NB4 (cell line): ENCODE results near the gene TLNRD1.

Experiments
- DNase-seq: peaks from one replicate; pipeline ENCODE4 v3.0.0; 2010; ENCODE audit warnings: low read depth
- H3K4me3 ChIP-seq: one replicate; pipeline ENCODE4 v1.5.1; 2011; ENCODE audit warnings: mild to moderate bottlenecking, low read depth, low read length, moderate library complexity
- CTCF ChIP-seq: IDR thresholded peaks from one replicate; pipeline ENCODE4 v1.5.1; 2012; ENCODE audit warnings: low read depth, low read length
- MAX ChIP-seq: IDR thresholded peaks from 2 replicates; pipeline ENCODE4 v1.6.1; 2011; ENCODE audit warnings: low read depth, low read length
- MYC ChIP-seq: IDR thresholded peaks from 2 replicates; pipeline ENCODE4 v1.6.1; 2011; ENCODE audit warnings: low read depth, low read length
- POLR2A ChIP-seq: IDR thresholded peaks from 2 replicates; pipeline ENCODE4 v1.6.1; 2011; ENCODE audit warnings: mild to moderate bottlenecking; ENCODE audit not compliant: insufficient read length; ENCODE audit errors: extremely low read depth

The TLNRD1 gene

GRCh38 chr15:80990955-80991354 lies 9.8 kb upstream of the TLNRD1 start:
- no peak for TF ChIP-seq POLR2A
- no peak for TF ChIP-seq CTCF
- no peak for TF ChIP-seq MAX
- TF ChIP-seq MYC: no peak
- H3K4me3 ChIP-seq: no peak overlapping the region
- no peak for DNase-seq

GRCh38 chr15:80991421-80991820 lies 9.3 kb upstream of the TLNRD1 start:
- DNase-seq: peak; percentile 48
- TF ChIP-seq MYC: 0 out of 2 replicates have a peak, but pooled peaks have one; percentile 30
- TF ChIP-seq CTCF: no peak
- TF ChIP-seq MAX: peak; percentile 76
- TF ChIP-seq POLR2A: no peak
- no peak overlapping the region for H3K4me3 ChIP-seq

GRCh38 chr15:80992006-80992405 lies 8.7 kb upstream of the TLNRD1 start:
- no peak for DNase-seq
- H3K4me3 ChIP-seq: no peak overlapping the region
- TF ChIP-seq POLR2A (no peak), MYC (no peak), CTCF (no peak), MAX (no peak)

- no peak for DNase-seq
- TF ChIP-seq POLR2A (no peak), MAX (no peak), CTCF (no peak), MYC (no peak)
- H3K4me3 ChIP-seq: no peak overlapping the region
Observed at GRCh38 chr15:80992441-80992840, 8.3 kb upstream of the TLNRD1 start.

GRCh38 chr15:80996247-80996646 lies 4.5 kb upstream of the TLNRD1 start:
- TF ChIP-seq POLR2A: no peak
- peak; percentile 60 for TF ChIP-seq CTCF
- peak; percentile 42 for TF ChIP-seq MAX
- no peak for TF ChIP-seq MYC
- H3K4me3 ChIP-seq: no peak overlapping the region
- DNase-seq: peak; percentile 67

GRCh38 chr15:80997692-80998091 lies 3.0 kb upstream of the TLNRD1 start:
- DNase-seq: no peak
- no peak overlapping the region for H3K4me3 ChIP-seq
- no peak for TF ChIP-seq POLR2A
- TF ChIP-seq CTCF: no peak
- TF ChIP-seq MYC: no peak
- TF ChIP-seq MAX: no peak
